Esophagus muscularis mucosa (tissue), 3 donors: Measurements from ENCODE around the gene TMPRSS11D.

ENCODE experiments used
- POLR2A ChIP-seq: fragments of 450-650 bp; IDR thresholded peaks from one replicate; pipeline ENCODE4 v1.6.1; 2017; ENCODE audit warnings: antibody characterized with exemption, moderate library complexity, mild to moderate bottlenecking, low read depth
- TF ChIP-seq, protein P1 (sequence below), 3 experiments: fragments of 200-600 bp in 2 of 3; fragments of 450-650 bp in 1 of 3; sonication (generic) in 2 of 3; IDR thresholded peaks; one replicate each; pipeline ENCODE4 v1.5.1; 2017 to 2019; ENCODE audit warnings: antibody characterized with exemption in 3 of 3, mild to moderate bottlenecking in 2 of 3, moderate library complexity in 1 of 3

DNA sequence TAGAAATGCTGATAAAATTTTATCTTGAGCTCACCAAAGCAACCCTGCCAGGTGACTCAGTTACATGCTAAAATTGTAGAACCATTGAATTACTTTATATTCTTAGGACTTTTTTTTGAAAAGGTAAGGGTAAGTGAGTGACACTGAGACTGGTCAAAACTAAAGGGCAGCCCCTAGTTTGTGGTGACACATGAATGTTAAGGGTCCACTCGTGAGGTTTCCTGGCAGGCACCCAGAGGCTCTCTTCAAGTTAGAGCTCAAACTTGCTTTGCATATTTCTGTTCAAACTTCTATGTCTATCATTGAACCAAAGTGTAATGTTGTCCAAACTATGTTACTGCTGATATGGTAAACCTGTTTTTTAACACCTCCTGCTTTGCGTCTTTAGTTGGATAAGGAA lies 30.5 kb downstream of the TMPRSS11D start:
- no peak for TF ChIP-seq POLR2A
- TF ChIP-seq, protein P1, sequence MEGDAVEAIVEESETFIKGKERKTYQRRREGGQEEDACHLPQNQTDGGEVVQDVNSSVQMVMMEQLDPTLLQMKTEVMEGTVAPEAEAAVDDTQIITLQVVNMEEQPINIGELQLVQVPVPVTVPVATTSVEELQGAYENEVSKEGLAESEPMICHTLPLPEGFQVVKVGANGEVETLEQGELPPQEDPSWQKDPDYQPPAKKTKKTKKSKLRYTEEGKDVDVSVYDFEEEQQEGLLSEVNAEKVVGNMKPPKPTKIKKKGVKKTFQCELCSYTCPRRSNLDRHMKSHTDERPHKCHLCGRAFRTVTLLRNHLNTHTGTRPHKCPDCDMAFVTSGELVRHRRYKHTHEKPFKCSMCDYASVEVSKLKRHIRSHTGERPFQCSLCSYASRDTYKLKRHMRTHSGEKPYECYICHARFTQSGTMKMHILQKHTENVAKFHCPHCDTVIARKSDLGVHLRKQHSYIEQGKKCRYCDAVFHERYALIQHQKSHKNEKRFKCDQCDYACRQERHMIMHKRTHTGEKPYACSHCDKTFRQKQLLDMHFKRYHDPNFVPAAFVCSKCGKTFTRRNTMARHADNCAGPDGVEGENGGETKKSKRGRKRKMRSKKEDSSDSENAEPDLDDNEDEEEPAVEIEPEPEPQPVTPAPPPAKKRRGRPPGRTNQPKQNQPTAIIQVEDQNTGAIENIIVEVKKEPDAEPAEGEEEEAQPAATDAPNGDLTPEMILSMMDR (IDR thresholded peaks at IDR 0.05) = no peak
